Spleen (tissue), 3 donors: ENCODE data around the gene NFATC2.

Experiments used
- POLR2A ChIP-seq, 3 donors: fragments of 450-650 bp; IDR thresholded peaks; one replicate each; pipeline ENCODE4 v1.5.1; 2017; ENCODE audit warnings: antibody characterized with exemption in 3 of 3, mild to moderate bottlenecking in 1 of 3
- POLR2AphosphoS5 ChIP-seq, 3 donors: sonication (generic); formaldehyde crosslinking; IDR thresholded peaks; one replicate each; pipeline ENCODE4 v1.5.1; 2017; ENCODE audit warnings: antibody characterized with exemption in 3 of 3

GRCh38 chr20:51372966-51373365 is 169.6 kb downstream of the NFATC2 start:
- no peak for TF ChIP-seq POLR2A (IDR thresholded peaks at IDR 0.05)
- TF ChIP-seq POLR2AphosphoS5 (IDR thresholded peaks at IDR 0.05) = no peak
